HFFc6 (cell line): Measurements from ENCODE around the gene PDXDC1. TPM values are rescaled to one million over a fixed set of nuclear protein-coding genes. Genes with fewer than 3 reads are reported as not detected.
"Not testable (repeated sequence)": the region's sequence is repeated elsewhere in the genome, so short reads cannot be mapped to it uniquely, and the experiment has no call there.

Source experiments
- DNase-seq: peaks from one replicate; pipeline ENCODE4 v3.0.0-alpha.2; 2018
- H3K27ac Mint-ChIP-seq: 2 replicates; pipeline ENCODE4 v1.8.0; 2020; ENCODE audit warnings: mild to moderate bottlenecking, mixed read lengths
- H3K27me3 Mint-ChIP-seq: 2 replicates; pipeline ENCODE4 v1.8.0; 2021; ENCODE audit warnings: mild to moderate bottlenecking, moderate library complexity, mixed read lengths; ENCODE audit not compliant: insufficient read depth
- H3K36me3 Mint-ChIP-seq: 2 replicates; pipeline ENCODE4 v1.8.0; 2021; ENCODE audit warnings: low read depth, mixed read lengths
- H3K4me1 Mint-ChIP-seq: 2 replicates; pipeline ENCODE4 v1.8.0; 2020; ENCODE audit warnings: low read depth, mixed read lengths
- H3K4me3 Mint-ChIP-seq: 2 replicates; pipeline ENCODE4 v1.8.0; 2020; ENCODE audit warnings: mild to moderate bottlenecking, moderate library complexity, mixed read lengths
- H3K9me3 Mint-ChIP-seq: 2 replicates; pipeline ENCODE4 v1.8.0; 2020; ENCODE audit warnings: mild to moderate bottlenecking, mixed read lengths
- long read RNA-seq: library from polyadenylated mRNA; unstranded; transcript quantifications from one replicate; pipeline ENCODE4 v2.0.0, GENCODE V29; 2019
- total RNA-seq, 6 experiments: library from RNA; stranded (reverse); fragmentation: NEBNext Ultra II Directional; extraction: Animal tissue kit (Norgen Biotek cat#: 25700); gene quantifications; 2 replicates in 1 of 6; 3 replicates in 5 of 6; pipeline ENCODE4 v1.2.3, GENCODE V29; 2021

Gene PDXDC1
- total RNA-seq, result 10 to 100 TPM; 78.8 to 88.3 (median 82.0) TPM
- long read RNA-seq, full-length matches to known transcripts, result 35 of 62 reads
- long read RNA-seq, partial matches to known transcripts, result 13 of 62 reads
- long read RNA-seq, other reads (novel, unspliced or antisense), result 14 of 62 reads

GRCh38 chr16:14974656-14975417, at the start of gene PDXDC1:
TSS of gene PDXDC1 (plus strand) at chr16:14975026. CDS start at chr16:14975200, 174 bp downstream.
- H3K9me3 Mint-ChIP-seq, H3K27me3 Mint-ChIP-seq, H3K36me3 Mint-ChIP-seq: not testable (repeated sequence)
- peak within 1 kb of the TSS; percentile 95 for H3K4me3 Mint-ChIP-seq
- H3K4me1 Mint-ChIP-seq, result peaks cover 28% of the 10 kb centered on the region
- DNase-seq, result peak; percentile 72
- peak within 1 kb of the TSS; percentile 85 for H3K27ac Mint-ChIP-seq

GRCh38 chr16:14928064-14928714, 46.6 kb upstream of the PDXDC1 start:
- not testable (repeated sequence) for H3K36me3 Mint-ChIP-seq, DNase-seq, H3K9me3 Mint-ChIP-seq, H3K27ac Mint-ChIP-seq, H3K27me3 Mint-ChIP-seq, H3K4me1 Mint-ChIP-seq, H3K4me3 Mint-ChIP-seq

GRCh38 chr16:14929176-14929575, 45.6 kb upstream of the PDXDC1 start:
- H3K4me1 Mint-ChIP-seq, H3K27ac Mint-ChIP-seq, H3K4me3 Mint-ChIP-seq, H3K36me3 Mint-ChIP-seq, DNase-seq, H3K27me3 Mint-ChIP-seq, H3K9me3 Mint-ChIP-seq: not testable (repeated sequence)

- not testable (repeated sequence) for H3K36me3 Mint-ChIP-seq
Measured at GRCh38 chr16:14930246-14930645, 44.6 kb upstream of the PDXDC1 start.

GRCh38 chr16:14930971-14931370, 43.9 kb upstream of the PDXDC1 start:
- not testable (repeated sequence) for H3K9me3 Mint-ChIP-seq, H3K4me1 Mint-ChIP-seq, H3K27ac Mint-ChIP-seq, H3K27me3 Mint-ChIP-seq, H3K4me3 Mint-ChIP-seq, DNase-seq, H3K36me3 Mint-ChIP-seq

More at GRCh38 chr16:14930246-14930645, 44.6 kb upstream of the PDXDC1 start:
- not testable (repeated sequence) for H3K4me3 Mint-ChIP-seq, DNase-seq, H3K27me3 Mint-ChIP-seq, H3K9me3 Mint-ChIP-seq, H3K4me1 Mint-ChIP-seq, H3K27ac Mint-ChIP-seq

GRCh38 chr16:14932581-14933375, 42.0 kb upstream of the PDXDC1 start:
- not testable (repeated sequence) for H3K36me3 Mint-ChIP-seq, H3K27me3 Mint-ChIP-seq, H3K4me1 Mint-ChIP-seq, DNase-seq, H3K4me3 Mint-ChIP-seq, H3K27ac Mint-ChIP-seq, H3K9me3 Mint-ChIP-seq

GRCh38 chr16:14937143-14937542, 37.7 kb upstream of the PDXDC1 start, which contains the start of gene NPIPA1:
TSS of gene NPIPA1 (plus strand) at chr16:14937443. CDS start at chr16:14937443, 0 bp downstream.
- not testable (repeated sequence) for H3K4me1 Mint-ChIP-seq, DNase-seq, H3K27me3 Mint-ChIP-seq, H3K36me3 Mint-ChIP-seq, H3K9me3 Mint-ChIP-seq, H3K4me3 Mint-ChIP-seq, H3K27ac Mint-ChIP-seq

GRCh38 chr16:14937994-14938393, 36.8 kb upstream of the PDXDC1 start:
- H3K36me3 Mint-ChIP-seq, H3K27ac Mint-ChIP-seq, H3K9me3 Mint-ChIP-seq, H3K4me1 Mint-ChIP-seq, DNase-seq, H3K27me3 Mint-ChIP-seq, H3K4me3 Mint-ChIP-seq: not testable (repeated sequence)

- H3K27me3 Mint-ChIP-seq, H3K27ac Mint-ChIP-seq, H3K4me1 Mint-ChIP-seq, H3K36me3 Mint-ChIP-seq, H3K9me3 Mint-ChIP-seq, H3K4me3 Mint-ChIP-seq, DNase-seq: not testable (repeated sequence)
Measured at GRCh38 chr16:14942686-14943085, 32.1 kb upstream of the PDXDC1 start.
